A549 (cell line): ENCODE data around the gene INKA1. TPM values are rescaled to one million over a fixed set of nuclear protein-coding genes. Genes with fewer than 3 reads are reported as not detected.

ENCODE experiments used
- polyA plus RNA-seq, 4 experiments: library from polyadenylated mRNA; depleted of rRNA in 3 of 4; stranded (reverse); fragments of >200 nt; fragmentation: RNase III in 1 of 4; extraction: RNeasy Plus Mini Kit Qiagen cat#74134 plus additional on column Dnase treatment in 1 of 4; gene quantifications; 2 replicates in 3 of 4; 3 replicates in 1 of 4; pipeline ENCODE4 v1.2.3, GENCODE V29; 2011 to 2017
- small RNA-seq, 6 experiments: library from RNA; depleted of rRNA; stranded (forward); fragments of <200 nt; gene quantifications; one replicate each; pipeline ENCODE3, GENCODE V24; 2012

The INKA1 gene
- polyA plus RNA-seq, 2 of the 4 experiments (the other 2 are of a cell fraction): 0.39 to 0.74 TPM

Small RNAs within 50 kb of the gene (small RNA-seq; reads per million reads assigned to genes)
- 0 reads per million in 6 experiments for gene COX6CP14

Other genes with a start within 250 kb of the INKA1 start
- 0.04 and 0.05 TPM in 2 replicates for gene BSN, start 248.8 kb upstream of the INKA1 start, polyA plus RNA-seq (2011; rRNA removed)
- 0.03 to 0.08 TPM (median 0.08 TPM) in 3 replicates for gene BSN, start 248.8 kb upstream of the INKA1 start, polyA plus RNA-seq (2017; fragmentation: RNase III; extraction: RNeasy Plus Mini Kit Qiagen cat#74134 plus additional on column Dnase treatment)
- 60.8 and 74.9 TPM in 2 replicates for gene APEH, start 128.9 kb upstream of the INKA1 start, polyA plus RNA-seq (2011; rRNA removed)
- 57.9 to 66.9 TPM (median 64.9 TPM) in 3 replicates for gene APEH, start 128.9 kb upstream of the INKA1 start, polyA plus RNA-seq (2017; fragmentation: RNase III; extraction: RNeasy Plus Mini Kit Qiagen cat#74134 plus additional on column Dnase treatment)
- 3.6 and 5.0 TPM in 2 replicates for gene MST1, start 113.8 kb upstream of the INKA1 start, polyA plus RNA-seq (2011; rRNA removed)
- gene MST1, start 113.8 kb upstream of the INKA1 start, polyA plus RNA-seq (2017; fragmentation: RNase III; extraction: RNeasy Plus Mini Kit Qiagen cat#74134 plus additional on column Dnase treatment): 3.2 to 6.9 TPM (median 4.9 TPM) in 3 replicates
- 14.4 and 21.3 TPM in 2 replicates for gene RNF123, start 113.7 kb upstream of the INKA1 start, polyA plus RNA-seq (2011; rRNA removed)
- gene RNF123, start 113.7 kb upstream of the INKA1 start, polyA plus RNA-seq (2017; fragmentation: RNase III; extraction: RNeasy Plus Mini Kit Qiagen cat#74134 plus additional on column Dnase treatment): 12.9 to 16.1 TPM (median 16.0 TPM) in 3 replicates
- gene AMIGO3, start 83.6 kb upstream of the INKA1 start, polyA plus RNA-seq (2011; rRNA removed): 0.03 TPM in 1 of 2 replicates, not detected in the other
- 0.13 TPM in 1 of 3 replicates, not detected in the others for gene AMIGO3, start 83.6 kb upstream of the INKA1 start, polyA plus RNA-seq (2017; fragmentation: RNase III; extraction: RNeasy Plus Mini Kit Qiagen cat#74134 plus additional on column Dnase treatment)
- gene GMPPB, start 79.3 kb upstream of the INKA1 start, polyA plus RNA-seq (2011; rRNA removed): 12.2 and 12.9 TPM in 2 replicates
- gene GMPPB, start 79.3 kb upstream of the INKA1 start, polyA plus RNA-seq (2017; fragmentation: RNase III; extraction: RNeasy Plus Mini Kit Qiagen cat#74134 plus additional on column Dnase treatment): 22.1 to 26.9 TPM (median 24.1 TPM) in 3 replicates
- 22.2 and 28.9 TPM in 2 replicates for gene IP6K1, start 16.7 kb upstream of the INKA1 start, polyA plus RNA-seq (2011; rRNA removed)
- gene IP6K1, start 16.7 kb upstream of the INKA1 start, polyA plus RNA-seq (2017; fragmentation: RNase III; extraction: RNeasy Plus Mini Kit Qiagen cat#74134 plus additional on column Dnase treatment): 15.2 to 16.3 TPM (median 16.2 TPM) in 3 replicates
- 0.54 and 0.71 TPM in 2 replicates for gene CDHR4, start 3.4 kb upstream of the INKA1 start, polyA plus RNA-seq (2011; rRNA removed)
- 0.52 to 1.1 TPM (median 0.66 TPM) in 3 replicates for gene CDHR4, start 3.4 kb upstream of the INKA1 start, polyA plus RNA-seq (2017; fragmentation: RNase III; extraction: RNeasy Plus Mini Kit Qiagen cat#74134 plus additional on column Dnase treatment)
- 0.22 and 0.33 TPM in 2 replicates for gene UBA7, start 10.7 kb downstream of the INKA1 start, polyA plus RNA-seq (2011; rRNA removed)
- gene UBA7, start 10.7 kb downstream of the INKA1 start, polyA plus RNA-seq (2017; fragmentation: RNase III; extraction: RNeasy Plus Mini Kit Qiagen cat#74134 plus additional on column Dnase treatment): 0.54 to 0.63 TPM (median 0.62 TPM) in 3 replicates
- gene TRAIP, start 53.3 kb downstream of the INKA1 start, polyA plus RNA-seq (2011; rRNA removed): 10.2 and 10.7 TPM in 2 replicates
- 10.7 to 11.9 TPM (median 11.5 TPM) in 3 replicates for gene TRAIP, start 53.3 kb downstream of the INKA1 start, polyA plus RNA-seq (2017; fragmentation: RNase III; extraction: RNeasy Plus Mini Kit Qiagen cat#74134 plus additional on column Dnase treatment)
- gene CAMKV, start 66.6 kb downstream of the INKA1 start, polyA plus RNA-seq (2011; rRNA removed): 0.20 and 0.31 TPM in 2 replicates
- gene CAMKV, start 66.6 kb downstream of the INKA1 start, polyA plus RNA-seq (2017; fragmentation: RNase III; extraction: RNeasy Plus Mini Kit Qiagen cat#74134 plus additional on column Dnase treatment): 0.31 to 0.51 TPM (median 0.46 TPM) in 3 replicates
- gene MST1R, start 100.6 kb downstream of the INKA1 start, polyA plus RNA-seq (2011; rRNA removed): 7.5 and 9.6 TPM in 2 replicates
- 5.9 to 6.1 TPM (median 6.0 TPM) in 3 replicates for gene MST1R, start 100.6 kb downstream of the INKA1 start, polyA plus RNA-seq (2017; fragmentation: RNase III; extraction: RNeasy Plus Mini Kit Qiagen cat#74134 plus additional on column Dnase treatment)
- 4.2 and 5.1 TPM in 2 replicates for gene MON1A, start 126.5 kb downstream of the INKA1 start, polyA plus RNA-seq (2011; rRNA removed)
- gene MON1A, start 126.5 kb downstream of the INKA1 start, polyA plus RNA-seq (2017; fragmentation: RNase III; extraction: RNeasy Plus Mini Kit Qiagen cat#74134 plus additional on column Dnase treatment): 4.7 to 5.1 TPM (median 4.7 TPM) in 3 replicates
- 42.2 and 44.2 TPM in 2 replicates for gene RBM6, start 136.9 kb downstream of the INKA1 start, polyA plus RNA-seq (2011; rRNA removed)
- gene RBM6, start 136.9 kb downstream of the INKA1 start, polyA plus RNA-seq (2017; fragmentation: RNase III; extraction: RNeasy Plus Mini Kit Qiagen cat#74134 plus additional on column Dnase treatment): 36.3 to 41.4 TPM (median 40.4 TPM) in 3 replicates